ENCODE results near the gene CST11. TPM values are rescaled to one million over a fixed set of nuclear protein-coding genes. Genes with fewer than 3 reads are reported as not detected.

CST11 gene, protein sequence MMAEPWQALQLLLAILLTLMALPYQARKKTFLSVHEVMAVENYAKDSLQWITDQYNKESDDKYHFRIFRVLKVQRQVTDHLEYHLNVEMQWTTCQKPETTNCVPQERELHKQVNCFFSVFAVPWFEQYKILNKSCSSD
- total RNA-seq, result not detected in 2 replicates

DNA sequence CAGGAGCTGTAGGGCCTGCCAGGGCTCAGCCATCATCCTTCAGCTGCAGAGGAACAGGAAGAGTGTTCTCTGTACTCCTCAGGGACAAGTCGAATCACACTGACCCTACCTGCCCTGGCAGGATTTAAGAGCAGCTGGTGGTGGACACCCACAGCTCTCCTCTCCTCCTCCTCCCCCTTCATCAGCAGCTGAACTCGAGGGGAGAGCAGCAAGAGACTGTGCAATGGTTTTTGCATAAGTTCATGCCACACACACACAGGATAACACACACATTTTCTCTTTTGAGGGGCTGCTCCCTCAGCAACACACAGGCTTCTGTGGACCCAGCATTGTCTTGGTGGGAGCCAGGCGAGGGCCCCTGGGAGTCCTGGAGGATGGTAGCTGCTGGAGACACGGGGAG is at the start of gene CST11:
Gene CST11, minus strand, starts transcription at position 101 of the 400 bp plus-strand sequence. Its CDS starts 65 bp downstream, at position 36.

DNA sequence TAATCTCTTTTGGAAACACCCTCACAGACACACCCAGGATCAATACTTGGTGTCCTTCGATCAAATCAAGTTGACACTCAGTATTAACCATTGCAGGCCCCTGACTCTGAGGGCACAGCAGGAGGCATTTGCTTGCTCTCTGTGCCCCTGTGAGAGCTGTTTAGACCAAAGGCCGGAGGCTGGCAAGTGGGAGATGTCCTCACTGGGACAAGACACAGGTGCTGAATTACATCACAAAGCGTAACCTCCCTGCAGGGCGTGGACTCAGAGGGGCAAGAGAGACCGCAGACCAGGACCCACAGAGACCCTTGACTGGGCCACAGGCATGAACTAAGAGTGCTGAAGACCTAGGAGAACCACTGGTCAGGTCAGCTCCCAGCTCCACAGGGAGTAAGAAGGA is 38.1 kb upstream of the CST11 start, which contains the start of gene CST8:
Gene CST8, plus strand, starts transcription at position 301 of the 400 bp plus-strand sequence. CDS start 551 bp downstream, outside the sequence.

DNA sequence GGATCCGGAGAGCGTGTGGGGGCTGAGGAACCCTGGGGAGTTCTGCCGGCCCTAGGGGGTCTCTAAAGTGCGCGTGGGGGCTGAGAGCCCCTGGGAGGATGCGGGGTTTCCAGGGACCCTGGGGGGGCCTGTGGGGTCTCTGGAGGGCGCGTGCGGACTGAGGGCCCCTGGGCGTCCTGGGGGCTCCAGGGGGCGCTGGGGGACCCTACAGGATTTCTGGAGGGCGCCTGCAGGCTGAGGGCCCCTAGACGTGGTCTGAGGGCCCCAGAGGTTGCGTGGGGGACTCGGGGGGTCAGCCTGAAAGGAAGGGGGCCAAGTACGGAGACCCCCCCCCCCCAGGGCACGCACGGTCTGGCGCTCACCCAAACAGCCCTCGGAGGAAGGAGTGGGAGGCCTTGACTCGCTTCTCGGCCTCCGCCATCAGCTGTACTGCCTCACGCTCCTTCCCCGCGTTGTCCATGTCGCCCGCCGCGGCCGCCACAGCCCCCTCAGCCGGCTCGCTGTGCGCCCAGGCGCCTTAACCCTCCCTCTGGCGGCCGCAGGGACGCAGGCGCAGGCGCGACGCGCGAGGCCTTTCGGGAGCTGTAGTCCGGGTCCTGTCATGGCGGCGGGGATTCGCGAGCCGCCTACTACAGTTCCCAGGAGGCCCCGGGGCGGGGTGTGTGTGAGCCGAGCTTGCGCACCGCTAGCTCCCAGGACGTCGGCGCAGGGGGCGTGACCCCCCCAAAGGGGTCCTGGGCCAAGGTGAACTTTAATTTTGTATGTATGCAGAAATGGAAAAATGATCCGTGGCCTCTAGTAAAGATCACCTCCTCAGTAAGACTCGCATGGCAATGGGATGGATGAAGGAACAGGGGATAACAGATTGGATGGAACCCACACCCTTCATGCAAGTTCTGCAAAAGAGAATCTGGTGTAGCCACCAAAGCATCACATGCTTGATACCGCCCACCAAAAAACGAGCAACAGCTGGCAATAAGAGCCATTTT is 31.4 kb downstream of the CST11 start, which contains the start of gene NAPB:
Gene NAPB, minus strand, starts transcription at position 546 of the 989 bp plus-strand sequence. Its CDS starts 86 bp downstream, at position 460.

Other genes starting within 250 kb of the CST11 start
- gene NXT1, start 102.1 kb downstream of the CST11 start, total RNA-seq, result 26.6 and 27.6 TPM in 2 replicates
- gene GZF1, start 90.7 kb downstream of the CST11 start, total RNA-seq, result 6.0 and 10.4 TPM in 2 replicates
- gene NAPB, start 31.4 kb downstream of the CST11 start, total RNA-seq, result 4.2 and 6.4 TPM in 2 replicates
- gene CSTL1, start 13.2 kb downstream of the CST11 start, total RNA-seq, result not detected in 2 replicates
- gene CST8, start 38.2 kb upstream of the CST11 start, total RNA-seq, result not detected in 2 replicates
- not detected in 2 replicates for gene CST9L, start 115.6 kb upstream of the CST11 start, total RNA-seq
- not detected in 2 replicates for gene CST9, start 153.0 kb upstream of the CST11 start, total RNA-seq
- 3,122 and 3,177 TPM in 2 replicates for gene CST3, start 185.1 kb upstream of the CST11 start, total RNA-seq
- not detected in 2 replicates for gene CST4, start 236.2 kb upstream of the CST11 start, total RNA-seq